Gastrocnemius medialis (tissue), 4 donors: ENCODE measurements around the gene ABCF3.

ENCODE experiments used
- CTCF ChIP-seq, 5 experiments: fragments of 450-650 bp in 3 of 5; fragments of 200-600 bp in 2 of 5; sonication (generic) in 2 of 5; IDR thresholded peaks in 4 of 5; conservative IDR thresholded peaks in 1 of 5; 1 replicate in 4 of 5; 2 replicates in 1 of 5; pipeline ENCODE4 v1.5.1; 2016 to 2019; ENCODE audit warnings: antibody characterized with exemption in 5 of 5, mild to moderate bottlenecking in 3 of 5, moderate library complexity in 3 of 5
- POLR2A ChIP-seq, 2 donors: fragments of 450-650 bp; IDR thresholded peaks; one replicate each; pipeline ENCODE4 v1.6.1; 2017; ENCODE audit warnings: antibody characterized with exemption in 2 of 2, mild to moderate bottlenecking in 2 of 2, moderate library complexity in 2 of 2

- no peak for TF ChIP-seq POLR2A (IDR thresholded peaks at IDR 0.05)
- TF ChIP-seq CTCF (IDR thresholded peaks at IDR 0.05 in 4 of 5, conservative IDR thresholded peaks at IDR 0.05 in 1 of 5) = no peak
Observed at GRCh38 chr3:184242297-184242685, 56.3 kb downstream of the ABCF3 start.
